ENCODE measurements around the gene C3orf22. TPM values are rescaled to one million over a fixed set of nuclear protein-coding genes. Genes with fewer than 3 reads are reported as not detected.

C3orf22 gene
- total RNA-seq, 5 donors from 2014 or later (not counting 1 experiment from before 2014, with no cell fraction given): not detected

GRCh38 chr3:126511291-126511690, 47.4 kb downstream of the C3orf22 start:
- DNase-seq: no peak
- 100% methylated on average over 2 of the region's 7 CpGs for WGBS (ENCODE audit: insufficient coverage)
- Mint-ChIP-seq H3K9me3 (no peaks in the 10 kb centered on the region), H3K36me3 (no peaks in the 10 kb centered on the region), H3K27ac (no peak overlapping the region), H3K27me3 (peaks cover 0 to under 1% of the 10 kb centered on the region in 2 donors), H3K4me3 (no peak overlapping the region), H3K4me1 (no peaks in the 10 kb centered on the region)
- H3K27me3 ChIP-seq (replicated peaks in 1 of 2; ENCODE audit: control insufficient read depth in 2 of 2, extremely low read depth in 1 of 2, insufficient read depth in 2 of 2, low read length in 1 of 2): no peaks in the 10 kb centered on the region
- H3K4me3 ChIP-seq (ENCODE audit: control insufficient read depth in 1 of 2, extremely low read depth in 1 of 2, low read length in 1 of 2): no peak overlapping the region
- H3K27ac ChIP-seq (ENCODE audit: low read length): no peak overlapping the region
- no peaks in the 10 kb centered on the region for H3K9me3 ChIP-seq
- H3K4me1 ChIP-seq (ENCODE audit: control insufficient read depth in 1 of 2, extremely low read depth in 1 of 2, insufficient read depth in 2 of 2, low read length in 2 of 2): no peaks in the 10 kb centered on the region
- POLR2A ChIA-PET: no interaction called here
- H3K36me3 ChIP-seq (ENCODE audit: control insufficient read depth in 2 of 2, extremely low read depth in 1 of 2, insufficient read depth in 1 of 2, low read length in 1 of 2): no peaks in the 10 kb centered on the region
- CTCF ChIA-PET: no interaction called here
- no peak for ATAC-seq (replicated peaks in 1 of 4)

DNA sequence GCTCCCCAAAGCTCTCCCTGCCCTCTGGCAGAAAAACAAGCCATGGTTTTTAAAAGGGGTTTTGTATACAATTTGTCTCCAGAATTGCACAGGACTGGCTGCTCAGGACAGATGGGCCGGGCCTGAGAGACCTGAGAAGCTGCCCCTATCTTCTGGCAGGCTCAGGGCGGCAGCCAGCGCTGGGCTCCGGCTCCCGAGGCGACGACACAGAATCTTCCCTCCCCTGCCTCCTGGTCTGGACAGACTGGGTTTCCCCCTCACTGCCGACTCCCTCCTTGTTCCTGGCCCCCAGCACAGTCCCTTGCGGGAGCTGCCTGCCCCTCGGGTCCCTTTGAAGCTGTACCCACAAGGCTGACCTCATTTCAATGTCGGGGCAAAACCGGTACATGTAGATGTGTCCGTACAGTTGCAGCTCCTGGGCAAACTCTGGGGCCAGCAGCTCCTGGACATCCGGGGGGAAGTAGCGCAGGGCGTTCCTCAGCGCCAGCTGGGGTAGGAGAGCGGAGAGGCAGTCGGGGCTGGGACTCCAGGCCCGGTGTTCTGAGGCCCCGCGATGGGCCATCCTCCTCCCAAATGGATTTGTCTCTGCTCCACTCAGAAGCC, 48.3 kb downstream of the C3orf22 start:
- peaks cover 0 to 3% of the 10 kb centered on the region in 2 donors for H3K27me3 Mint-ChIP-seq

GRCh38 chr3:126509597-126510307, 49.0 kb downstream of the C3orf22 start:
- ChIA-PET CTCF (no interaction called here), POLR2A (no interaction called here)
- Histone ChIP-seq H3K4me1 (ENCODE audit: control insufficient read depth in 1 of 2, extremely low read depth in 1 of 2, insufficient read depth in 2 of 2, low read length in 2 of 2) (no peaks in the 10 kb centered on the region), H3K36me3 (ENCODE audit: control insufficient read depth in 2 of 2, extremely low read depth in 1 of 2, insufficient read depth in 1 of 2, low read length in 1 of 2) (no peaks in the 10 kb centered on the region), H3K27ac (ENCODE audit: low read length) (no peak overlapping the region), H3K27me3 (replicated peaks in 1 of 2; ENCODE audit: control insufficient read depth in 2 of 2, extremely low read depth in 1 of 2, insufficient read depth in 2 of 2, low read length in 1 of 2) (peaks cover 0 to 6% of the 10 kb centered on the region in 2 experiments), H3K4me3 (ENCODE audit: control insufficient read depth in 1 of 2, extremely low read depth in 1 of 2, low read length in 1 of 2) (no peak overlapping the region), H3K9me3 (no peaks in the 10 kb centered on the region)
- DNase-seq (no peak), ATAC-seq (replicated peaks in 1 of 4) (no peak)
- WGBS (ENCODE audit: insufficient coverage): 86% methylated on average over 16 of the region's 18 CpGs
- Mint-ChIP-seq H3K36me3 (no peaks in the 10 kb centered on the region), H3K4me1 (no peaks in the 10 kb centered on the region), H3K4me3 (no peak overlapping the region), H3K27ac (no peak overlapping the region), H3K27me3 (peaks cover 5 to 8% of the 10 kb centered on the region in 2 donors), H3K9me3 (no peaks in the 10 kb centered on the region)

More for the DNA sequence above, 48.3 kb downstream of the C3orf22 start:
- Histone ChIP-seq H3K4me1 (ENCODE audit: control insufficient read depth in 1 of 2, extremely low read depth in 1 of 2, insufficient read depth in 2 of 2, low read length in 2 of 2) (no peaks in the 10 kb centered on the region), H3K4me3 (ENCODE audit: control insufficient read depth in 1 of 2, extremely low read depth in 1 of 2, low read length in 1 of 2) (no peak overlapping the region), H3K27me3 (replicated peaks in 1 of 2; ENCODE audit: control insufficient read depth in 2 of 2, extremely low read depth in 1 of 2, insufficient read depth in 2 of 2, low read length in 1 of 2) (peaks cover 0 to under 1% of the 10 kb centered on the region in 2 experiments), H3K27ac (ENCODE audit: low read length) (no peak overlapping the region), H3K36me3 (ENCODE audit: control insufficient read depth in 2 of 2, extremely low read depth in 1 of 2, insufficient read depth in 1 of 2, low read length in 1 of 2) (no peaks in the 10 kb centered on the region), H3K9me3 (no peaks in the 10 kb centered on the region)
- Mint-ChIP-seq H3K4me1 (no peaks in the 10 kb centered on the region), H3K36me3 (no peaks in the 10 kb centered on the region), H3K4me3 (no peak overlapping the region), H3K27ac (no peak overlapping the region), H3K9me3 (no peaks in the 10 kb centered on the region)
- ChIA-PET CTCF (no interaction called here), POLR2A (no interaction called here)
- no peak for ATAC-seq (replicated peaks in 1 of 4)
- no peak for DNase-seq
- 85% methylated on average over 16 of the region's 22 CpGs for WGBS (ENCODE audit: insufficient coverage)

DNA sequence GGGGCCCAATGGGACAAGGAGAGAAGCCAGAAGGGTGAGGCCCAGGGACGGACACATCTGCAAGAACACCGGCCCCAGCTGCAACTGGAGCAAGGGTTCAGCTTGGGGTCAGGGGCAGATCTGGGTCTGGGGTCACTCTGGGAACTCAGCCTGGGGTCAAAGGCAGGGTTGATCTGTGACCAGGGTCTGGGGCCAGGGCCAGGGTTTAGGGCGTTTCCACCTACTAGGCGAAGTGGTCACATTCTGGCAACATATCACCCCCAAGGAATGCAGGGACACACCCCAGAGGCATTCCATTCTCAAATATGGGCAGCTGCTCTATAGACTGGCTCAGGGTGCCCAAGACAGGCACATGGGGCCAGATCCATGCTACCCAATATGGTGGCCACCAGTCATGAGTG, 50.2 kb downstream of the C3orf22 start:
- no peak for ATAC-seq (replicated peaks in 1 of 4)
- no peaks in the 10 kb centered on the region for H3K36me3 ChIP-seq (ENCODE audit: control insufficient read depth in 2 of 2, extremely low read depth in 1 of 2, insufficient read depth in 1 of 2, low read length in 1 of 2)
- Mint-ChIP-seq H3K27me3 (peaks cover 5 to 8% of the 10 kb centered on the region in 2 donors), H3K27ac (no peak overlapping the region), H3K4me3 (no peak overlapping the region), H3K36me3 (no peaks in the 10 kb centered on the region), H3K4me1 (no peaks in the 10 kb centered on the region), H3K9me3 (no peaks in the 10 kb centered on the region)
- no peak overlapping the region for H3K4me3 ChIP-seq (ENCODE audit: control insufficient read depth in 1 of 2, extremely low read depth in 1 of 2, low read length in 1 of 2)
- no peak for DNase-seq
- POLR2A ChIA-PET: no interaction called here
- CTCF ChIA-PET: no interaction called here
- no peaks in the 10 kb centered on the region for H3K4me1 ChIP-seq (ENCODE audit: control insufficient read depth in 1 of 2, extremely low read depth in 1 of 2, insufficient read depth in 2 of 2, low read length in 2 of 2)
- no peaks in the 10 kb centered on the region for H3K9me3 ChIP-seq
- 100% methylated on average over 2 of the region's 4 CpGs for WGBS (ENCODE audit: insufficient coverage)
- H3K27me3 ChIP-seq (replicated peaks in 1 of 2; ENCODE audit: control insufficient read depth in 2 of 2, extremely low read depth in 1 of 2, insufficient read depth in 2 of 2, low read length in 1 of 2): peaks cover 0 to 9% of the 10 kb centered on the region in 2 experiments
- H3K27ac ChIP-seq (ENCODE audit: low read length): no peak overlapping the region

DNA sequence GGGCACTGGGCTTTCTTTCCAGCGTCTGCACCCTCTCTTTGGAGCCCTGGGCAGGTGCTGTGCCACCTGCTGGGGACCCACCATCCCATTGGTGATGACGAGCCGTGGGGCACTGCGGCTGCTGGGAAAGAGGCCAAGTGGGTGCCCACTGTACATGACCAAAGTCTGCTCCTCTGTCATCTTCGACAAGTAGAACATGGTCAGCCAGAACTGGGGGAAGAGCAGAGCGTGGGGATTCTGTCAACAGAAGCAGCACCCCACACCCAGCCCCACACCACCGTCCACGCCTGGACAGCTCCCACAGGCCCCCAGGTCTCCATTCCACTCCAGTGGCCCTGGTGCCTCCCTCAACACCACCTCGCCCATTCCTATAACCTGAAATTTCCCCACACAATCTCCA, 50.8 kb downstream of the C3orf22 start:
- DNase-seq: no peak
- H3K9me3 ChIP-seq: no peaks in the 10 kb centered on the region
- ATAC-seq (replicated peaks in 1 of 4): no peak
- Mint-ChIP-seq H3K4me1 (no peaks in the 10 kb centered on the region), H3K9me3 (no peaks in the 10 kb centered on the region), H3K4me3 (no peak overlapping the region), H3K27me3 (peaks cover 5 to 8% of the 10 kb centered on the region in 2 donors), H3K36me3 (no peaks in the 10 kb centered on the region), H3K27ac (no peak overlapping the region)
- no peak overlapping the region for H3K27ac ChIP-seq (ENCODE audit: low read length)
- H3K4me3 ChIP-seq (ENCODE audit: control insufficient read depth in 1 of 2, extremely low read depth in 1 of 2, low read length in 1 of 2): no peak overlapping the region
- CTCF ChIA-PET: no interaction called here
- 82% methylated on average over 7 of the region's 9 CpGs for whole genome bisulfite sequencing (ENCODE audit: insufficient coverage)
- H3K36me3 ChIP-seq (ENCODE audit: control insufficient read depth in 2 of 2, extremely low read depth in 1 of 2, insufficient read depth in 1 of 2, low read length in 1 of 2): no peaks in the 10 kb centered on the region
- H3K27me3 ChIP-seq (replicated peaks in 1 of 2; ENCODE audit: control insufficient read depth in 2 of 2, extremely low read depth in 1 of 2, insufficient read depth in 2 of 2, low read length in 1 of 2): peaks cover 0 to 12% of the 10 kb centered on the region in 2 experiments
- no peaks in the 10 kb centered on the region for H3K4me1 ChIP-seq (ENCODE audit: control insufficient read depth in 1 of 2, extremely low read depth in 1 of 2, insufficient read depth in 2 of 2, low read length in 2 of 2)
- POLR2A ChIA-PET: no interaction called here

GRCh38 chr3:126503701-126504100, 55.0 kb downstream of the C3orf22 start:
- no peak overlapping the region for H3K27ac ChIP-seq (ENCODE audit: low read length)
- POLR2A ChIA-PET: interaction anchor here in 1 of 2 donors (0.6 kb wide), 1 partner anchor 46 kb away, joined by 3 read pairs; no protein-coding TSS in a partner anchor
- H3K9me3 ChIP-seq: no peaks in the 10 kb centered on the region
- peaks cover 0 to 4% (median 0%) of the 10 kb centered on the region in 3 donors for H3K4me1 Mint-ChIP-seq
- DNase-seq (no peak), ATAC-seq (replicated peaks in 1 of 4) (no peak)
- no peaks in the 10 kb centered on the region for H3K9me3 Mint-ChIP-seq
- no peaks in the 10 kb centered on the region for H3K36me3 ChIP-seq (ENCODE audit: control insufficient read depth in 2 of 2, extremely low read depth in 1 of 2, insufficient read depth in 1 of 2, low read length in 1 of 2)
- H3K27me3 Mint-ChIP-seq: peaks cover 5 to 8% of the 10 kb centered on the region in 2 donors
- H3K27ac Mint-ChIP-seq: no peak overlapping the region
- no peak overlapping the region for H3K4me3 ChIP-seq (ENCODE audit: control insufficient read depth in 1 of 2, extremely low read depth in 1 of 2, low read length in 1 of 2)
- 92% methylated on average over 9 of the region's 10 CpGs for WGBS (ENCODE audit: insufficient coverage)
- H3K4me3 Mint-ChIP-seq: no peak overlapping the region
- H3K4me1 ChIP-seq (ENCODE audit: control insufficient read depth in 1 of 2, extremely low read depth in 1 of 2, insufficient read depth in 2 of 2, low read length in 2 of 2): peaks cover under 1 to 8% of the 10 kb centered on the region in 2 experiments
- H3K27me3 ChIP-seq (replicated peaks in 1 of 2; ENCODE audit: control insufficient read depth in 2 of 2, extremely low read depth in 1 of 2, insufficient read depth in 2 of 2, low read length in 1 of 2): peaks cover 0 to 14% of the 10 kb centered on the region in 2 experiments
- CTCF ChIA-PET: no interaction called here
- H3K36me3 Mint-ChIP-seq: no peaks in the 10 kb centered on the region

Data from T-cell (primary cell).